ENCODE results near the gene RFX2.
A peak's percentile ranks its signal among the peaks of the same experiment; 100 is the strongest.
"Not testable (repeated sequence)": the region's sequence is repeated elsewhere in the genome, so short reads cannot be mapped to it uniquely, and the experiment has no call there.

RFX2 gene

GRCh38 chr19:5988517-5989387 lies 121.5 kb downstream of the RFX2 start:
- no peak for DNase-seq

GRCh38 chr19:5987077-5987818 lies 123.1 kb downstream of the RFX2 start:
- peak; percentile 27 to 60 for DNase-seq

GRCh38 chr19:5985837-5986236 lies 124.5 kb downstream of the RFX2 start:
- not testable (repeated sequence) for DNase-seq

- DNase-seq = no peak
Observed at GRCh38 chr19:5985098-5985783, 125.1 kb downstream of the RFX2 start.

DNA sequence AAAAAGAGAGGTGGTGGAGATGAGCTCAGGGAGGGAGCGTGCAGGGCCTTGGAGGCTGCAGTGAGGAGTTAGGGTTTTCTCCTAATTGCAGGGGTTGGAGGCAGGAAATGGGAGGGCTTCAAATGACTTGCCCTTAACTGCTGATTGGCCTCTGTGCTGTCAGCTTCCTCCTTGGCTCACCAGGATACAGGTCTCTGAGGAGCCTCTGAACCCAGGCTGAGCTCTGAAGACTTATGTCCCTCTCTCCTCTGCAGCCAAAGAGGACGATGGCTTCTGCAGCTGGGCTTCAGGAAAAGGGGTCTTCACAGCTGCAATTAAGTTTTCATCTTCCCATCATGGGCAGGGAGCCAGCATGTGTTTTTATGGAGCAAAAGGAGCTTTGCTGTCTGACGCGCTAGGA lies 125.7 kb downstream of the RFX2 start:
- no peak for DNase-seq

DNA sequence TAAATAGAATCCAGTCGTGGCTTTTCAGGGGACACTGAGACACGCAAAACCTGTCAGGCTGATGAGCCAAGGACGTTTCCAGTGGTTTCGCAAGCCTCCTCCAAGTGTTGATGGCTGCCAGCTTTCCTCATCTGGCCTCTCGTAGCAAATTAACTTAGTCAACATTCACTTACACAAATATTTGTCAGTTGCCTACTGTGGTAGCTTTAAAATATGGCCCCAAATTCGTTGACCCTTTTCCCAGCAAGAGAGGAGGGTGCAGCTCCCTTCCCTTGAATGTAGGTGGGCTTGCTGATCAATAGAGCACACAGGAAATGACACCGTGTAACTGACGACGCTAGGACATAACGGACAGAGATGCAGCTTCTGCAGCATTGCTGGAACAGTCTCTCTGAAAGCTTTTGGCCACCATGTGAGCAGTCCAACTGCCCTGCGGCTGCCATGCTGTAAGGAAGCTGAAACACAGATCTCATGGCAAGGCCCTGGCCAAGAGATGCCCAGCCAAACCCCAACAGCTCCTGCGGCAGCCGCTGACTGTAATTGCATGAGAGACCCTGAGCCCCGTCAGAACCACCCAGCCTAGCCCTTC lies 126.8 kb downstream of the RFX2 start:
- DNase-seq = no peak

GRCh38 chr19:5978606-5979552 lies 131.4 kb downstream of the RFX2 start:
- DNase-seq = no peak

GRCh38 chr19:5977785-5978605 lies 132.3 kb downstream of the RFX2 start, which contains the start of gene RANBP3:
Gene RANBP3 (minus strand): TSS chr19:5978140. CDS start chr19:5978082, 58 bp downstream.
- DNase-seq = peak; percentile 92 to 96

DNA sequence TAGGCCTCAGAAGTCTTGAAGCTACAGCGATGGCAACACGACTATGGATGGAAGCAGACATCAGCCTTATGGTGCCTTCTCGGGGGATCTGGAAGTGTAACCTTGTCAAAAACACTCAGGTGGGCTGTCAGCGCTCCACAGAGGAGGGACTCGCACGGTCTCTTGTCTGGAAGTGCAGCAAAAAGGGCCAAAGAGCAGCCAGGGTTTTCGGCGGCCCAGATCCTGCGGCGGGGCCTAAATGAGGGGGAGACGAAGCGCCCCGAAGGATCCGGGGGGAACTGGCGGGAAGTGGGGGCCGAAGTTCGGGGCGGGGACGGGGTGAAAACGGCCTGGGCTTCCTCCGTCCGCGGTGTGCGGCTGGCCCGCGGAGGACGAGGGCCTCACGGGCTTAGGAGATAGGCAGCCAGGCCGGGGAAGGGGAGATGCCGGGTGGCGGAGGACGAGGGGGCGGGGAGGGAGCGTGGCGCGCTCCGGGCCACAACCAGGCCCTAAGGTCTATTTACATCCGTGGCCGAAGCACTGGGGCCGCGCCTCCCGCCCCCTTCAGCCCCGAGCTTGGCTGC lies 133.0 kb downstream of the RFX2 start:
- DNase-seq = no peak

GRCh38 chr19:5976768-5977167 lies 133.5 kb downstream of the RFX2 start:
- DNase-seq = no peak

DNA sequence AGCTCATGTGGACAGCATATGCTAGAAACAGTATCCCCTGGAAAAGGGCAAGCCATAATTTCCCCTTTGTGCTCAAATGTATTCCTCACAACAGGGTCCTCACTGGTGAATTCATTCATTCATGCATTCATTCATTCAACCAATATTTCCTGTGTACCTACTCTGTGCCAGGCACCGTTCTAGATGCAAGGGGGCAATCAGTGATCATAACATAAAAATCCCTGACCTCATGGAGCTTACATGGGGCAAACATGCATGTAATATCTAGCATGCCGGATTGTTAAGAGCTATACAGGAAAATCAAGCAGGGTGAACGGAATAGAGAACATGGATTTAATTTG lies 134.9 kb downstream of the RFX2 start:
- DNase-seq = no peak

GRCh38 chr19:5974721-5975387 lies 135.4 kb downstream of the RFX2 start:
- no peak for DNase-seq

DNA sequence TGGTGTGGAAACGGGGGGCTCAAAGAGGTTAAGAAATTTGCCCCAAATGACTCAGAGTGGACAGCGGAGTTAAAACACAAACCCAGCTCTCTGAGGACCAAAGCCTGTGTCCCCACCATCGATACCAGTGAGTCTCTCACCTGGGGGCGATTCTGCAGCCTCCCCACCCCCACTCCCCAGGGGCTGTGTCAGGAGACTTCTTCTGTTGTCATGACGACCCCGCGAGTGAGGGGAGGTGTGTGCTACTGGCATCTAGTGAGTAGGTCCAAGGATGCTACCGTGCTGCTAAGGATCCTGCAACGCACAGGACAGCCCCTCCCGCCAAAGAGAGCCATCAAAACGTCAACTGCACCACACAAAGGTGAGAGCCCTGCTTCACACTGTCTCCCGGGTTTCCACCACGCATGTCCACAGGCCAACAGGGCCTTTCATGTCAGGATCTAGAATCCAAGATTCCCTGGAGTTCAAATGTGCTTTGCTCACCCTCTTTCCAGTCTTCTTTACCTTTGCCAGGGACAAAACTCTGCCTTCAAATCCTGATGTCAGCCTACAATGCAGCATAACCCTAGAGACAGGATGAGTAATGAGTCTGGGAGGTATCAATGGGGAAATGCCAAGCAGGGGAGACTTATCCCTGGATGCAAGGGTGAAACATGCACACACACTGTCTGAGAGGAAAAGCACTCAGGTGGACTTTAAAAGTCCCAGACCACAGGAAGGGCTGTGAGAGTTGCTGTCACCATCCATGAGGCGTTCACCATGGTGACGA lies 136.2 kb downstream of the RFX2 start:
- DNase-seq = no peak

- DNase-seq = no peak
Observed at GRCh38 chr19:5973376-5973775, 136.9 kb downstream of the RFX2 start.

- no peak for DNase-seq
Observed at GRCh38 chr19:5972355-5972731, 138.0 kb downstream of the RFX2 start.

GRCh38 chr19:5971714-5972354 lies 138.5 kb downstream of the RFX2 start:
- no peak for DNase-seq

DNA sequence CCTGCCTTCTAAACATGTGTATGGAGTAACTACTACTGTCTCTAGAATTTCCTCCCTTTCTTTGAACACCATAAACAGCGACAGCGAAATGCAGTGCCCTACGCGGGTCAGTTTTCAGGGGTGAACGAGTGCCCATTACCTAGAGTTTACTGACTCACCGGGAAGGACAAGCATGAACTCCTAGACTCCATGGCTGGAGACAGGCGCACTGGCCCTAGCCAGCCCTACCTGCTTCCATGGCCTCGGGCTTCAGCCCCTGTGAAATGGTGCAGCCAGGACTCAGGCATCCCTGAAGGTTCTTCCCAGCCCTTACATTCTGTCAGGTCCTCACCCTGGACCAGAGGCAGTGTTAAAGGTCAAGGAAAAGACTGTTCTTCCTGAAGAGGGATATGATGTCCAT lies 140.8 kb downstream of the RFX2 start:
- no peak for DNase-seq

GRCh38 chr19:5968431-5969373 lies 141.6 kb downstream of the RFX2 start:
- no peak for DNase-seq

All from NCI-H1930 (cell line).